Measurements from ENCODE around the gene UBE4B. TPM values are rescaled to one million over a fixed set of nuclear protein-coding genes. Genes with fewer than 3 reads are reported as not detected.

The UBE4B gene
- total and polyA plus RNA-seq, 2 donors (not counting 1 experiment from before 2014, with no cell fraction given), result 21.7 to 57.5 TPM

DNA sequence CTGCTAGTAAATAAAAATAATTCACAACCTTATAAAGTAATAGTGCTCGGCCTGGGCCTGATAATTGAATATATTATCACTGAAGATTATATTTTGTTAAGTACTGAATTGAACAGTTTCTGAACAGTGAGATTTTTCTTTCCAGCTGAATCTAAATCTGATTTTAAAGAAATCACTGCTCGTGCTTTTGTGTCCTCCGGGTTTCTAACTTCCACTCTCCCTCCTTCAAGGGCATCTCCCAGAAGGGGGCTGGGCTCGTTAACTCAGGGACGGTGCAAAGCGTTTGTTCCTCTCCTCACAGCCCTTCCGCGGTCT lies 176.8 kb downstream of the UBE4B start:
- Histone ChIP-seq H3K4me2 (replicated peaks; ENCODE audit: low read depth, low read length, poor library complexity, severe bottlenecking) (peak overlapping the region; percentile 91), H2AFZ (ENCODE audit: insufficient read depth, low read depth, low read length, poor library complexity, severe bottlenecking) (peak overlapping the region; percentile 97), H3K27ac (ENCODE audit: low read length in 2 of 2) (peak overlapping the region in 1 of 2 donors; percentile 33), H3K27me3 (replicated peaks in 1 of 4; ENCODE audit: control extremely low read depth in 1 of 4, control insufficient read depth in 3 of 4, insufficient read depth in 4 of 4, low read length in 3 of 4) (peaks cover 0 to 4% (median under 1%) of the 10 kb centered on the region in 4 experiments), H4K20me1 (ENCODE audit: control insufficient read depth, insufficient read depth, low read length, poor library complexity, severe bottlenecking) (no peaks in the 10 kb centered on the region), H3K36me3 (replicated peaks in 1 of 2; ENCODE audit: control extremely low read depth in 1 of 2, control insufficient read depth in 1 of 2, extremely low read depth in 1 of 2, insufficient read depth in 2 of 2, low read length in 1 of 2) (no peaks in the 10 kb centered on the region), H3K4me1 (ENCODE audit: control insufficient read depth in 2 of 2, insufficient read depth in 2 of 2, low read length in 2 of 2) (peaks cover 6 to 18% of the 10 kb centered on the region in 2 donors), H3K4me3 (ENCODE audit: control extremely low read depth in 1 of 5, extremely low read depth in 1 of 5, insufficient read depth in 1 of 5, low read depth in 2 of 5, low read length in 4 of 5) (peak overlapping the region; percentile 55 to 95 (median 77)), H3K9ac (ENCODE audit: low read length) (peak overlapping the region; percentile 75), H3K9me3 (ENCODE audit: control extremely low read depth in 1 of 3, control insufficient read depth in 2 of 3, insufficient read depth in 1 of 3, low read length in 2 of 3) (no peaks in the 10 kb centered on the region), H3K79me2 (ENCODE audit: control insufficient read depth, insufficient read depth, low read length) (no peaks in the 10 kb centered on the region)
- ATAC-seq (ENCODE audit: low read depth), result no peak
- H3K4me3 Mint-ChIP-seq, result peak overlapping the region; percentile 95
- H3K4me1 Mint-ChIP-seq, result peaks cover 24% of the 10 kb centered on the region
- H3K27ac Mint-ChIP-seq, result peak overlapping the region; percentile 86
- ChIA-PET POLR2A (interaction anchor here (1.0 to 1.2 kb wide), 2 partner anchors 189 to 220 kb away, joined by 3 to 7 read pairs; partner anchors contain the start of gene CENPS), CTCF (interaction anchor here (1.0 to 2.4 kb wide), 17 partner anchors 8 to 333 kb away, joined by 3 to 19 read pairs (median 3); partner anchors contain the start of genes CENPS, PEX14 and PGD)
- TF ChIP-seq, protein P1, sequence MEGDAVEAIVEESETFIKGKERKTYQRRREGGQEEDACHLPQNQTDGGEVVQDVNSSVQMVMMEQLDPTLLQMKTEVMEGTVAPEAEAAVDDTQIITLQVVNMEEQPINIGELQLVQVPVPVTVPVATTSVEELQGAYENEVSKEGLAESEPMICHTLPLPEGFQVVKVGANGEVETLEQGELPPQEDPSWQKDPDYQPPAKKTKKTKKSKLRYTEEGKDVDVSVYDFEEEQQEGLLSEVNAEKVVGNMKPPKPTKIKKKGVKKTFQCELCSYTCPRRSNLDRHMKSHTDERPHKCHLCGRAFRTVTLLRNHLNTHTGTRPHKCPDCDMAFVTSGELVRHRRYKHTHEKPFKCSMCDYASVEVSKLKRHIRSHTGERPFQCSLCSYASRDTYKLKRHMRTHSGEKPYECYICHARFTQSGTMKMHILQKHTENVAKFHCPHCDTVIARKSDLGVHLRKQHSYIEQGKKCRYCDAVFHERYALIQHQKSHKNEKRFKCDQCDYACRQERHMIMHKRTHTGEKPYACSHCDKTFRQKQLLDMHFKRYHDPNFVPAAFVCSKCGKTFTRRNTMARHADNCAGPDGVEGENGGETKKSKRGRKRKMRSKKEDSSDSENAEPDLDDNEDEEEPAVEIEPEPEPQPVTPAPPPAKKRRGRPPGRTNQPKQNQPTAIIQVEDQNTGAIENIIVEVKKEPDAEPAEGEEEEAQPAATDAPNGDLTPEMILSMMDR (IDR thresholded peaks at IDR 0.05), result no peak
- no peak for TF ChIP-seq EZH2 (IDR thresholded peaks at IDR 0.05; ENCODE audit: borderline replicate concordance, insufficient read depth, low read depth, low read length, poor library complexity, severe bottlenecking)
- no peaks in the 10 kb centered on the region for H3K9me3 Mint-ChIP-seq (ENCODE audit: insufficient read depth)
- intact Hi-C loops (cut with micrococcal nuclease), result no loop called here
- H3K27me3 Mint-ChIP-seq, result no peaks in the 10 kb centered on the region
- 5% methylated on average over 5 of the region's 8 CpGs for WGBS (ENCODE audit: insufficient coverage)
- no peak for DNase-seq

Measured in B cell (primary cell).